Neuron (in vitro differentiated cells): Measurements from ENCODE around the gene CCDC33.

Experiments used
- H2AFZ ChIP-seq: one replicate; pipeline ENCODE4 v1.6.1; 2013; ENCODE audit warnings: low read depth, mild to moderate bottlenecking, inconsistent platforms, low read length, moderate library complexity
- H3K27me3 ChIP-seq: one replicate; pipeline ENCODE4 v1.6.1; 2013; ENCODE audit warnings: low read length; ENCODE audit not compliant: insufficient read depth
- H3K36me3 ChIP-seq: one replicate; pipeline ENCODE4 v1.6.1; 2013; ENCODE audit warnings: low read length; ENCODE audit not compliant: insufficient read depth
- H3K4me1 ChIP-seq: one replicate; pipeline ENCODE4 v1.6.1; 2013; ENCODE audit warnings: low read length; ENCODE audit not compliant: insufficient read depth
- H3K4me3 ChIP-seq: 2 replicates; pipeline ENCODE4 v1.5.1; 2013; ENCODE audit warnings: mild to moderate bottlenecking, low read length, moderate library complexity
- H3K9me3 ChIP-seq: one replicate; pipeline ENCODE4 v1.6.1; 2013; ENCODE audit warnings: low read length

Gene CCDC33

GRCh38 chr15:74201710-74202420 lies 34.3 kb upstream of the CCDC33 start:
- H3K4me3 ChIP-seq: peak overlapping the region; percentile 38
- H3K36me3 ChIP-seq: no peaks in the 10 kb centered on the region
- H3K27me3 ChIP-seq: no peaks in the 10 kb centered on the region
- peak overlapping the region; percentile 49 for H2AFZ ChIP-seq
- no peaks in the 10 kb centered on the region for H3K9me3 ChIP-seq
- peaks cover 38% of the 10 kb centered on the region for H3K4me1 ChIP-seq

GRCh38 chr15:74202452-74203401 lies 33.4 kb upstream of the CCDC33 start, which contains the start of gene STRA6:
TSS of gene STRA6 (minus strand) at chr15:74202787. CDS start at chr15:74202267, 520 bp downstream.
- Histone ChIP-seq H3K4me3 (peak within 1 kb of the TSS; percentile 38), H3K36me3 (no peaks in the 10 kb centered on the region), H3K27me3 (no peaks in the 10 kb centered on the region), H3K4me1 (peaks cover 38% of the 10 kb centered on the region), H3K9me3 (no peaks in the 10 kb centered on the region), H2AFZ (peak within 1 kb of the TSS; percentile 49)

- Histone ChIP-seq H3K9me3 (no peaks in the 10 kb centered on the region), H2AFZ (no peak overlapping the region), H3K4me1 (peaks cover 46% of the 10 kb centered on the region), H3K4me3 (no peak overlapping the region), H3K36me3 (no peaks in the 10 kb centered on the region), H3K27me3 (no peaks in the 10 kb centered on the region)
Measured at GRCh38 chr15:74203914-74204431, 32.2 kb upstream of the CCDC33 start.

GRCh38 chr15:74205582-74205947 lies 30.6 kb upstream of the CCDC33 start:
- Histone ChIP-seq H3K36me3 (no peaks in the 10 kb centered on the region), H3K27me3 (no peaks in the 10 kb centered on the region), H3K9me3 (no peaks in the 10 kb centered on the region), H3K4me1 (peaks cover 53% of the 10 kb centered on the region), H3K4me3 (no peak overlapping the region), H2AFZ (no peak overlapping the region)

GRCh38 chr15:74206801-74207281 lies 29.3 kb upstream of the CCDC33 start:
- Histone ChIP-seq H3K36me3 (no peaks in the 10 kb centered on the region), H3K27me3 (no peaks in the 10 kb centered on the region), H2AFZ (no peak overlapping the region), H3K4me3 (no peak overlapping the region), H3K4me1 (peaks cover 42% of the 10 kb centered on the region), H3K9me3 (no peaks in the 10 kb centered on the region)

- no peaks in the 10 kb centered on the region for H3K36me3 ChIP-seq
- no peaks in the 10 kb centered on the region for H3K9me3 ChIP-seq
- peaks cover 39% of the 10 kb centered on the region for H3K4me1 ChIP-seq
- H2AFZ ChIP-seq: no peak overlapping the region
- no peak overlapping the region for H3K4me3 ChIP-seq
- no peaks in the 10 kb centered on the region for H3K27me3 ChIP-seq
Measured at GRCh38 chr15:74207652-74208440, 28.3 kb upstream of the CCDC33 start.

GRCh38 chr15:74208496-74208895 lies 27.6 kb upstream of the CCDC33 start:
- Histone ChIP-seq H3K4me1 (peaks cover 38% of the 10 kb centered on the region), H3K36me3 (no peaks in the 10 kb centered on the region), H3K4me3 (no peak overlapping the region), H3K9me3 (no peaks in the 10 kb centered on the region), H2AFZ (no peak overlapping the region), H3K27me3 (no peaks in the 10 kb centered on the region)

- H3K4me1 ChIP-seq: peaks cover 38% of the 10 kb centered on the region
- H2AFZ ChIP-seq: no peak overlapping the region
- H3K9me3 ChIP-seq: no peaks in the 10 kb centered on the region
- no peaks in the 10 kb centered on the region for H3K36me3 ChIP-seq
- H3K27me3 ChIP-seq: no peaks in the 10 kb centered on the region
- H3K4me3 ChIP-seq: no peak overlapping the region
Measured at GRCh38 chr15:74208901-74209559, 27.1 kb upstream of the CCDC33 start.

GRCh38 chr15:74209560-74209958 lies 26.6 kb upstream of the CCDC33 start:
- H3K27me3 ChIP-seq: no peaks in the 10 kb centered on the region
- peaks cover 39% of the 10 kb centered on the region for H3K4me1 ChIP-seq
- H3K4me3 ChIP-seq: no peak overlapping the region
- no peaks in the 10 kb centered on the region for H3K9me3 ChIP-seq
- no peaks in the 10 kb centered on the region for H3K36me3 ChIP-seq
- no peak overlapping the region for H2AFZ ChIP-seq

- H3K27me3 ChIP-seq: no peaks in the 10 kb centered on the region
- no peaks in the 10 kb centered on the region for H3K36me3 ChIP-seq
- no peak overlapping the region for H2AFZ ChIP-seq
- no peaks in the 10 kb centered on the region for H3K9me3 ChIP-seq
- peaks cover 45% of the 10 kb centered on the region for H3K4me1 ChIP-seq
- H3K4me3 ChIP-seq: no peak overlapping the region
Measured at GRCh38 chr15:74209997-74210671, 26.0 kb upstream of the CCDC33 start.

- Histone ChIP-seq H3K27me3 (no peaks in the 10 kb centered on the region), H3K4me1 (peaks cover 50% of the 10 kb centered on the region), H3K4me3 (no peak overlapping the region), H3K36me3 (no peaks in the 10 kb centered on the region), H3K9me3 (no peaks in the 10 kb centered on the region), H2AFZ (no peak overlapping the region)
Measured at GRCh38 chr15:74210729-74211128, 25.4 kb upstream of the CCDC33 start.

GRCh38 chr15:74211656-74212055 lies 24.5 kb upstream of the CCDC33 start:
- no peaks in the 10 kb centered on the region for H3K27me3 ChIP-seq
- H3K4me1 ChIP-seq: peaks cover 50% of the 10 kb centered on the region
- no peaks in the 10 kb centered on the region for H3K36me3 ChIP-seq
- H3K4me3 ChIP-seq: no peak overlapping the region
- H3K9me3 ChIP-seq: no peaks in the 10 kb centered on the region
- no peak overlapping the region for H2AFZ ChIP-seq
